Memory B cell (primary cell): ENCODE data around the gene CCK.

Source experiments
- ATAC-seq: fragments of 150-1000 bp; cut with Tn5 transposase; 2 replicates; pipeline ENCODE4 v1.10.0; 2021; ENCODE audit warnings: low read depth, mild to moderate bottlenecking, moderate library complexity
- DNase-seq, 2 donors: peaks; one replicate each; pipeline ENCODE4 v3.0.0; 2022; ENCODE audit warnings: low spot score in 2 of 2
- H3K27ac Mint-ChIP-seq: one replicate; pipeline ENCODE4 v1.8.0; 2022; ENCODE audit warnings: mild to moderate bottlenecking, moderate library complexity, mixed read lengths
- H3K27me3 Mint-ChIP-seq: one replicate; pipeline ENCODE4 v1.8.0; 2022; ENCODE audit warnings: mixed read lengths
- H3K36me3 Mint-ChIP-seq: one replicate; pipeline ENCODE4 v1.8.0; 2022; ENCODE audit warnings: mild to moderate bottlenecking, mixed read lengths
- H3K4me1 Mint-ChIP-seq: one replicate; pipeline ENCODE4 v1.8.0; 2022; ENCODE audit warnings: mixed read lengths
- H3K4me3 Mint-ChIP-seq: one replicate; pipeline ENCODE4 v1.8.0; 2022; ENCODE audit warnings: mild to moderate bottlenecking, moderate library complexity, mixed read lengths
- H3K9me3 Mint-ChIP-seq: one replicate; pipeline ENCODE4 v1.8.0; 2022; ENCODE audit warnings: mixed read lengths

Gene CCK

GRCh38 chr3:42225486-42226363, 40.3 kb downstream of the CCK start:
- H3K4me3 Mint-ChIP-seq: no peak overlapping the region
- peaks cover 6% of the 10 kb centered on the region for H3K4me1 Mint-ChIP-seq
- no peaks in the 10 kb centered on the region for H3K27me3 Mint-ChIP-seq
- H3K9me3 Mint-ChIP-seq: peaks cover 3% of the 10 kb centered on the region
- DNase-seq (no peak), ATAC-seq (no peak)
- H3K27ac Mint-ChIP-seq: peak overlapping the region; percentile 60
- peaks cover 44% of the 10 kb centered on the region for H3K36me3 Mint-ChIP-seq

- H3K4me3 Mint-ChIP-seq: no peak overlapping the region
- ATAC-seq (no peak), DNase-seq (no peak)
- peaks cover 51% of the 10 kb centered on the region for H3K36me3 Mint-ChIP-seq
- H3K9me3 Mint-ChIP-seq: peaks cover 3% of the 10 kb centered on the region
- peaks cover 6% of the 10 kb centered on the region for H3K4me1 Mint-ChIP-seq
- peak overlapping the region; percentile 28 for H3K27ac Mint-ChIP-seq
- H3K27me3 Mint-ChIP-seq: no peaks in the 10 kb centered on the region
Observed at GRCh38 chr3:42224658-42225421, 41.1 kb downstream of the CCK start.

- no peak for ATAC-seq
- Mint-ChIP-seq H3K27ac (peak overlapping the region; percentile 28), H3K4me3 (no peak overlapping the region), H3K4me1 (peaks cover 6% of the 10 kb centered on the region), H3K36me3 (peaks cover 52% of the 10 kb centered on the region), H3K27me3 (no peaks in the 10 kb centered on the region), H3K9me3 (peaks cover 3% of the 10 kb centered on the region)
- DNase-seq: no peak
Observed at GRCh38 chr3:42224178-42224577, 41.8 kb downstream of the CCK start.

- H3K36me3 Mint-ChIP-seq: peaks cover 52% of the 10 kb centered on the region
Observed at GRCh38 chr3:42222942-42223693, 42.9 kb downstream of the CCK start.

GRCh38 chr3:42220436-42221121, 45.4 kb downstream of the CCK start:
- H3K36me3 Mint-ChIP-seq: peaks cover 48% of the 10 kb centered on the region
- no peak overlapping the region for H3K27ac Mint-ChIP-seq
- ATAC-seq (no peak), DNase-seq (no peak)
- peaks cover 4% of the 10 kb centered on the region for H3K4me1 Mint-ChIP-seq
- no peaks in the 10 kb centered on the region for H3K9me3 Mint-ChIP-seq
- no peaks in the 10 kb centered on the region for H3K27me3 Mint-ChIP-seq
- H3K4me3 Mint-ChIP-seq: no peak overlapping the region

More at GRCh38 chr3:42222942-42223693, 42.9 kb downstream of the CCK start:
- H3K4me3 Mint-ChIP-seq: no peak overlapping the region
- ATAC-seq (no peak), DNase-seq (no peak)
- no peak overlapping the region for H3K27ac Mint-ChIP-seq
- H3K27me3 Mint-ChIP-seq: no peaks in the 10 kb centered on the region
- peaks cover 3% of the 10 kb centered on the region for H3K9me3 Mint-ChIP-seq
- peaks cover 6% of the 10 kb centered on the region for H3K4me1 Mint-ChIP-seq

GRCh38 chr3:42216931-42217333, 49.1 kb downstream of the CCK start:
- Mint-ChIP-seq H3K27ac (peak overlapping the region; percentile 4), H3K36me3 (peaks cover 29% of the 10 kb centered on the region), H3K4me1 (peaks cover 15% of the 10 kb centered on the region), H3K9me3 (no peaks in the 10 kb centered on the region), H3K4me3 (no peak overlapping the region), H3K27me3 (no peaks in the 10 kb centered on the region)
- ATAC-seq (no peak), DNase-seq (no peak)

GRCh38 chr3:42216302-42216701, 49.7 kb downstream of the CCK start:
- Mint-ChIP-seq H3K9me3 (no peaks in the 10 kb centered on the region), H3K36me3 (peaks cover 31% of the 10 kb centered on the region)
- no peak for ATAC-seq

GRCh38 chr3:42214565-42215283, 51.3 kb downstream of the CCK start:
- ATAC-seq (no peak), DNase-seq (no peak)
- no peaks in the 10 kb centered on the region for H3K27me3 Mint-ChIP-seq
- H3K4me3 Mint-ChIP-seq: no peak overlapping the region
- H3K27ac Mint-ChIP-seq: peak overlapping the region; percentile 63
- H3K36me3 Mint-ChIP-seq: peaks cover 25% of the 10 kb centered on the region
- H3K4me1 Mint-ChIP-seq: peaks cover 15% of the 10 kb centered on the region
- no peaks in the 10 kb centered on the region for H3K9me3 Mint-ChIP-seq

More at GRCh38 chr3:42216302-42216701, 49.7 kb downstream of the CCK start:
- no peak overlapping the region for H3K4me3 Mint-ChIP-seq
- peak overlapping the region; percentile 26 for H3K27ac Mint-ChIP-seq
- no peak for DNase-seq
- H3K4me1 Mint-ChIP-seq: peaks cover 15% of the 10 kb centered on the region
- H3K27me3 Mint-ChIP-seq: no peaks in the 10 kb centered on the region

GRCh38 chr3:42214064-42214463, 51.9 kb downstream of the CCK start:
- peaks cover 15% of the 10 kb centered on the region for H3K4me1 Mint-ChIP-seq
- DNase-seq (no peak), ATAC-seq (no peak)
- peaks cover 31% of the 10 kb centered on the region for H3K36me3 Mint-ChIP-seq
- no peaks in the 10 kb centered on the region for H3K9me3 Mint-ChIP-seq
- peak overlapping the region; percentile 63 for H3K27ac Mint-ChIP-seq
- no peaks in the 10 kb centered on the region for H3K27me3 Mint-ChIP-seq
- no peak overlapping the region for H3K4me3 Mint-ChIP-seq

GRCh38 chr3:42213417-42213816, 52.6 kb downstream of the CCK start:
- Mint-ChIP-seq H3K4me3 (no peak overlapping the region), H3K36me3 (peaks cover 37% of the 10 kb centered on the region), H3K27ac (peak overlapping the region; percentile 63), H3K4me1 (peaks cover 15% of the 10 kb centered on the region), H3K9me3 (no peaks in the 10 kb centered on the region), H3K27me3 (no peaks in the 10 kb centered on the region)
- DNase-seq (no peak), ATAC-seq (peak; percentile 34)

- no peak for DNase-seq
- Mint-ChIP-seq H3K9me3 (no peaks in the 10 kb centered on the region), H3K27me3 (no peaks in the 10 kb centered on the region), H3K4me3 (no peak overlapping the region), H3K27ac (no peak overlapping the region), H3K4me1 (peaks cover 11% of the 10 kb centered on the region), H3K36me3 (peaks cover 40% of the 10 kb centered on the region)
- no peak for ATAC-seq
Observed at GRCh38 chr3:42210726-42211125, 55.3 kb downstream of the CCK start.

- no peak for DNase-seq
- Mint-ChIP-seq H3K27me3 (no peaks in the 10 kb centered on the region), H3K36me3 (peaks cover 41% of the 10 kb centered on the region), H3K4me3 (no peak overlapping the region), H3K9me3 (no peaks in the 10 kb centered on the region), H3K27ac (peak overlapping the region; percentile 18), H3K4me1 (peaks cover 10% of the 10 kb centered on the region)
- no peak for ATAC-seq
Observed at GRCh38 chr3:42209917-42210316, 56.1 kb downstream of the CCK start.
